22Rv1 (cell line): ENCODE results near the gene CFAP141.

ENCODE experiments used
- H3K27ac ChIP-seq: fragments of 450-650 bp; 2 replicates; pipeline ENCODE4 v1.5.1; 2017
- ZFX ChIP-seq: fragments of 450-650 bp; IDR thresholded peaks from 2 replicates; pipeline ENCODE4 v1.6.1; 2017; ENCODE audit warnings: antibody characterized with exemption, borderline replicate concordance
- TF ChIP-seq, protein P1 (sequence below): fragments of 450-650 bp; IDR thresholded peaks from 2 replicates; pipeline ENCODE4 v1.5.1; 2017; ENCODE audit warnings: mild to moderate bottlenecking

Gene CFAP141

DNA sequence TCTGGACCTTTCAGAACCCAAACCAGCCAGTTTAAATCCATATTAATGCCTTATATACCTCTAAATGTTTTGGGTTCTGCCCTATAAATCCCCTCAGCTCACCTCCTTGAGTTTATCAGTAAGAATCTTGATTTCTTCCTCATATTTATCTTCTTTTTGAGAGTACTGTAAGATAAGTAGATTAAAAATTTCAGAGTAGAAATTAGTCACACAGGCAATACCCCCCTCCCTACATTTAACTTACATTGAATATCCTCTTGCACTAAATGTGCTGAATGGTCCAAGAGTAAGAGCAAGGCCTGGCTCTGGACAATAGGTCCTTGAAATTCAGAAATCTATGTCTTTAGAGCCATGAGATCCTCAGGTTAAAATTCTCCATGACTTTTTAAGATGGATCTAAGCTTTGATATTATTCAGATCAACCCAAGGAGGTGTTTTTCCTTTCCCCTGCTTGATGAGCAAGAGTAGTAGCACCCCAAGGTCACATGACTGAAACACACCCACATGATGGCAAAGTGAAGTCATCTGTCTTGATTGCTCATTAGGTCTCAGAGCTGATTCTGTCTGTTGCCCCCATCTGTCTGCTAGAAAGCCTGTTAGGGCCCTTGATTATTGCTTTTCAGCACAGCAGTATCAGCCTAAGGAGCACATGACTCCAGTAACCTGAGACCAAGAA, 35.4 kb downstream of the CFAP141 start:
- H3K27ac ChIP-seq: no peak overlapping the region; the same call in 1 of the 2 replicates
- no peak for TF ChIP-seq ZFX

DNA sequence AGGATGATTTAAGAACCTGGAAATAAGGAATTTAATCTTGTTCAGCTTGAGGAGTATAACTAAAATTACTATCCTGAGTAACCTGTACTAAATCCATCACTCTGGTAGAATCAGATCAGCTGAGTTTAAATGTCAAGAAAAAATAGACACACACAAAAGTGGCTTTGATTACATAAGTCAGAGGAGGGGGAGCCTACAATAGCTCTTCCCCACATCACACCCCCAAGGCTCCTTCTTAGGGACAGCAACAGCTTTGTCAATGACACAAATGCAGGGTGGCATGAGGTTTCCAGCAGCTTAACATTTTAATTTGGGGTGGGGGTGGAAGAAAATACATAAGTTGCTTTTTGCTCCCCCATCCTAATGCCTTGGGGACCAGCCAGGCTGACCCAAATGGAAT, 38.7 kb downstream of the CFAP141 start:
- H3K27ac ChIP-seq: no peak overlapping the region
- TF ChIP-seq ZFX: no peak
- TF ChIP-seq, protein P1, sequence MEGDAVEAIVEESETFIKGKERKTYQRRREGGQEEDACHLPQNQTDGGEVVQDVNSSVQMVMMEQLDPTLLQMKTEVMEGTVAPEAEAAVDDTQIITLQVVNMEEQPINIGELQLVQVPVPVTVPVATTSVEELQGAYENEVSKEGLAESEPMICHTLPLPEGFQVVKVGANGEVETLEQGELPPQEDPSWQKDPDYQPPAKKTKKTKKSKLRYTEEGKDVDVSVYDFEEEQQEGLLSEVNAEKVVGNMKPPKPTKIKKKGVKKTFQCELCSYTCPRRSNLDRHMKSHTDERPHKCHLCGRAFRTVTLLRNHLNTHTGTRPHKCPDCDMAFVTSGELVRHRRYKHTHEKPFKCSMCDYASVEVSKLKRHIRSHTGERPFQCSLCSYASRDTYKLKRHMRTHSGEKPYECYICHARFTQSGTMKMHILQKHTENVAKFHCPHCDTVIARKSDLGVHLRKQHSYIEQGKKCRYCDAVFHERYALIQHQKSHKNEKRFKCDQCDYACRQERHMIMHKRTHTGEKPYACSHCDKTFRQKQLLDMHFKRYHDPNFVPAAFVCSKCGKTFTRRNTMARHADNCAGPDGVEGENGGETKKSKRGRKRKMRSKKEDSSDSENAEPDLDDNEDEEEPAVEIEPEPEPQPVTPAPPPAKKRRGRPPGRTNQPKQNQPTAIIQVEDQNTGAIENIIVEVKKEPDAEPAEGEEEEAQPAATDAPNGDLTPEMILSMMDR: no peak

DNA sequence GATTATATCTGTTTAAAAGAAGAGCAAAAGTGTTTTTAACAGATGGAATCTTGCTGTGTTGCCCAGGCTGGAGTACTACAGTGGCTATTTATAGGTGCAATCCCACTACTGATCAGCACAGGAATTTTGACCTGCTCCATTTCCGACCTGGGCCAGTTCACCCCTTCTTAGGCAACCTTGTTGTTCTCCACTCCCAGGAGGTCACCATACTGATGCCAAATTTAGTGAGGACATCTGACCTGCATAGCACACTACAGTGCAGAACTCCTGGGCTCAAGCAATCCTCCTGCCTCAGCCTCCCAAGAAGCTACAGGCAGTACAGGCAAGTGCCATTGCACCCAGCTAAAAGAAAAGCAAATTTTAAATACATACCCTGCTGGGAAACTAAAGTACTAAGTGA, 39.9 kb downstream of the CFAP141 start:
- TF ChIP-seq, protein P1: no peak
- H3K27ac ChIP-seq: no peak overlapping the region

DNA sequence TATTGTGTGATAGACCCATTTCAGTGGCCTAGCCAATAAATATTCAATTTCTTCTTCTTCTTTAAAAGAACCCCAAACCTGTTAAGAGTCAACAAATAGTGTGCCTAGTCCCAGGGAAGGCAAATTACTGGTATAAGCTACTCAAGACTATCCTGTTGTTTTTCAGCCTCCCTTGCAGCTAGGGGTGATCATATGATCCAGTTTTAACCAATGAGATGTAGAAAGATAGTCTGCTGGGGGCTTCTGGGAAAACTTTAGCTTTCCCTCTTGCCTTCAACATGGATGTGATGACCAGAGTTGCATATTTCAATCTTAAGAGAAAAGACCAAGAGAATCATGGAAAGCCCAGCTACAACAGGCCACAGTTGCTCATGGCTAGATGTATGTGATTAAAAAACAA, 46.6 kb downstream of the CFAP141 start:
- H3K27ac ChIP-seq: no peak overlapping the region
- no peak for TF ChIP-seq ZFX
- TF ChIP-seq, protein P1: no peak

DNA sequence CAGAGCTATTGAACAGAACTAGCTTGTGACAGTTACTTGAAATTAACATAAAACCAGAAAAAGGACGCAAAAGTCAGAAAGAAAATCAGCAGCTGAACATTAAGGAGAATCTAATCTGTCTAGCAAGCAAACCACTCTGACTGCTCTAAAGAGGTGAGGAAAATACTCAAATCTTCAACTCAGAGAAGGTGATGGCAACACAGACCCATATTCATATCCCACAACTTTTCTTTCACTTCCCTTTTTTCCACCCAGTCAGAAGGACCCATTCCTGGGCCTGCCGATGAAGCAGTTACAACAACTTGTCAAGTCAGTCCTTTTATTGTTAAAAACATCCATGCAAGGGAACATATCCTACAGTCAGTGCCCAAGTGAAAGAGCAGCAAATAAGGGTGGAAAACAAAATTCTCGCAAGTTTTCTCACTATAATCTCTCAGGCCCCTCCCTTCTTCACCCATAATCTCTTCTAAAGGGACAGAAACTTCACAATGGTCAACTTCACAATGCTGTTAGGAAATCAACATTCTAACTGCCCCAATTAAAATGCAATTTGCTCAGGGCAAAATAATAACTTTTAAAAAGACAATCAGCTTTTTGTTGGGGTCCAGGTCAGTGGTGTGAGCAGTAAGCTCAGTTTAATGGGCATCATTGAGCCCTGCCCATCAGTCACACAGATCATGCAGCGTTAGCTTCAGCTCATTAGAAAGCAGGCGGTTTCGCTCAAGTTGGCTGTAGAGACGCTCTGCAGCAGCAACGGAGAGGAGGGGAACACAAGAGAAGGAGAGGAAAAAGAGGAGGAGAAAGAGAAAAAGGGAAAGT, 47.6 kb downstream of the CFAP141 start:
- TF ChIP-seq, protein P1: no peak
- TF ChIP-seq ZFX: no peak
- peak overlapping the region; percentile 28 for H3K27ac ChIP-seq

DNA sequence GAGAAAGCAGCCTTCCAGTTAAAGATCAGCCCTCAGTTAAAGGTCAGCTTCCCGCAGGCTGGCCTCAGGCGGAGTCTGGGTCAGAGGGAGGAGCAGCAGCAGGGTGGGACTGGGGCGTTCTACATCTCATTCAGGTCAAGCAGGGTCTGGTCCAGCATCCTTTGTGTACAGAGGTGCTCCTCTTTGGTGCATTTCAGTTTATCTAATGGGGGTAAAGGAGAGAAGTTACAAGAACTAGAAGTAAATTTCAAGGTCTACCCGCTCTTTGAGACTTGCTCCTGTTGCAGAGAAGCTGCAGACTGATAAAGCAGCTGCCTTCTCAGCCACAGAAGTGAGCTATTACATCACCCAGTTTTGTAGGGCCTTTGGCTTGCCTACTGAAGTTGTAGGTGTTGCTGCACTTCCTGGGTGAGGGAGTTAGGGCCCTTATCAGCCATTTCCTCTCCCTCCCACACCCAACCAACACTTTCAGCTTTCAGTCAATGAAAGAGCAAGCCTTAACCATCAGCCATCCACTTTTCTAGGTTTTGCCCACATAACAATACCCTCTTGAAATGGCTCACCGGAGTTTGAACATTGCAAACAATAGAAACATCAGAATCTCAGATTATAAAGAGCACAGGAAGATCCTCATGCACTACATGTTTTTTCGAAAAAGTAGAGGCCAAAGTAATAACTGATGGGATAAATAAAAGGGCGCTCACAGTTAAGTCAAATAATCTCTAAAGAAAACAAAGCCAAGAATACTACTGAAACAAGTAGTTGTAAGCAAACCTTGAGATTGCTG, 48.4 kb downstream of the CFAP141 start:
- peak overlapping the region; percentile 28 for H3K27ac ChIP-seq

DNA sequence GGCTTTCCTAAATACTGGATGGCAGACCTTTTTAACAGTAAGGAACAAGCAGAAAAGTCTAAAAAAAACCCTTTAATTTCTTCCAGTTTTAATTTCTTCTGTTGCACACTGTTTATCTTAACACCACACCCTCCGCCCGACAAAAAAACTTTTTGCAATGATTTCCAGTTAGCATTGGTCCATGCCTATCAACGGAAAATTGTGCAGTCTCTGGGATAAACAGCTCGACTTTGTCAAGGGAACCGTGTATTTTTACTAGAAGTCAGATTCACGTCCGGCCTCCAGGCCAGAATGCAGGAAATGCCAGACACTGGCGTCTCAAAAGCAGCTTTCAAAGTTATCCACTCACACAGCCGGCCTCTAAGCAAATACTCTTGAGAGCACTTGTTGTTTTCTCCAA, 50.9 kb downstream of the CFAP141 start:
- peak overlapping the region; percentile 43 for H3K27ac ChIP-seq
- TF ChIP-seq, protein P1: no peak
- no peak for TF ChIP-seq ZFX

More for the DNA sequence above, 48.4 kb downstream of the CFAP141 start:
- TF ChIP-seq, protein P1: no peak
- TF ChIP-seq ZFX: no peak
